GM21619 (cell line): ENCODE results near the gene GPANK1.

ENCODE experiments used
- ATAC-seq: cut with Tn5 transposase; IDR thresholded peaks from one replicate; pipeline ENCODE4 v1.9.1; 2021; ENCODE audit not compliant: unreplicated experiment

Gene GPANK1

GRCh38 chr6:31642798-31643570, 21.8 kb downstream of the GPANK1 start:
- ATAC-seq: no peak

GRCh38 chr6:31641370-31641769, 23.4 kb downstream of the GPANK1 start:
- ATAC-seq: no peak

DNA sequence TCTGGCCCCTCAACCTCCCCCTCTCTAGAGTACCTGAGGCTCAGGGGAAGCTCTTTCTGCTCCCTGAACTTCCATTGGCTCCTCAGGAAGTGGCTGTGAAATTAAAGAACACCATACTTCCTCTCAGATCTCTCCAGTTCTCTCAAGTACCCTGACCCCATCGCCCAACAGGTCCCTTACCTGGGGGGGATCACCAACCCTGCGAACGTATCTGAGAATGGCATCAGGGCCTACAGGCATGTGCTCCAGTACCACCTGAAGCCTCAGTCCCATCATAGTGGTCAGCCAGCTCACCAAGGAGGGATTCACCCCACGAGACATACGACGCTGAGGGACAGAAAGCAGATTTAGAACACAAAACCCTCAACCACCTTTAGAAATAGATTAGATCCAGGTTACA, 24.2 kb downstream of the GPANK1 start:
- ATAC-seq: no peak

DNA sequence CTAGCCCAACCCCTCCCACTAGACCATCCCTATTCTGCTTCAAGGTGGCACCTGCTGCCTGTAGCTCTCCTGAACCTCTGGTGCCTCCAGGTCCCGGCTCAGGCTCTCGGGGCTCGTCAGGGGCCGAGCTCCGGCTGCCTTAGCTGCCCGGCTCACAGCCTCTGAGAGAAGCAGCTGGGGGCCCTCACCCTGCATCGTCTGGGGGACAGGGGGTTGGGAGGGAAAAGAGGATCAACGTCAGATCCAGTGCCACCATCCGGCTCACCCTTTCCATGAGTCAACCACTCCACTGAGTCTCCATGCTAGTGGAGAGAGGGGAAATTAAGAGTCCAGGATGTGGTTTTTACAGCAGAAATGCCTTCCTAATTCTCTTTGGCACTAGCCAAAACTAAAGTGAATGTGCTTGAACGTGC, 25.3 kb downstream of the GPANK1 start:
- no peak for ATAC-seq

GRCh38 chr6:31639043-31639442, 25.8 kb downstream of the GPANK1 start:
- ATAC-seq: no peak

DNA sequence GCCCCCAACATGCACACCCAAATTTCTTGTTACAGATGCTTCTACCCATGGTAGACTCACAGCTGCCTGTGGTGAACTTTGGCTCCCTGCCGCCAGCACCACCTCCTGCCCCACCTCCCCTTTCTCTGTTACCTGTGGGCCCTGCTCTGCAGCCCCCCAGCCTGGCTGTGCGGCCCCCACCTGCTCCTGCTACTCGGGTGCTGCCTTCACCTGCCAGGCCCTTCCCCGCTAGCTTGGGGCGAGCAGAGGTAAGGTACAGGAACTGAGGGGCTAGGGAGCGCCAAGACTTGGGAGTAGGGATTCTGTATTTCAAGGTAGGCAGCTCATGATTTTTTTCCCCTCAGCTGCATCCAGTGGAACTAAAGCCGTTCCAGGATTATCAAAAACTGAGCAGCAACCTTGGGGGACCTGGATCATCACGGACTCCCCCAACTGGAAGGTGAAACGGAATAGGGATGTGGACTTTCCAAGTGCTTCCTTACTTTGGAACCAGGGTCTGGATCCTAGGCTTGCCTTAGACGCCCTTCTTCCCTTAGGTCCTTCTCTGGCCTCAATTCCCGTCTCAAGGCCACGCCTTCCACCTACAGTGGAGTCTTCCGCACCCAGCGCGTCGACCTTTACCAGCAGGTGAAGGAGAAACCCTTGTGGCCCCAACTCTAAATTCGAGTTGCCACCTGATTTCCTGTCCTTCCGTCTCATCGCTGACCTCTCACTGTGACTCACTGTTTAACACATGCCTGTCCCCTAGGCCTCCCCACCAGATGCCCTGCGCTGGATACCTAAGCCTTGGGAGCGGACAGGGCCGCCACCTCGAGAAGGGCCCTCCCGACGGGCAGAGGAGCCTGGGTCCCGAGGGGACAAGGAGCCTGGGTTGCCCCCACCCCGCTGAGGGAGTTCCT, 27.9 kb downstream of the GPANK1 start:
- ATAC-seq: no peak

DNA sequence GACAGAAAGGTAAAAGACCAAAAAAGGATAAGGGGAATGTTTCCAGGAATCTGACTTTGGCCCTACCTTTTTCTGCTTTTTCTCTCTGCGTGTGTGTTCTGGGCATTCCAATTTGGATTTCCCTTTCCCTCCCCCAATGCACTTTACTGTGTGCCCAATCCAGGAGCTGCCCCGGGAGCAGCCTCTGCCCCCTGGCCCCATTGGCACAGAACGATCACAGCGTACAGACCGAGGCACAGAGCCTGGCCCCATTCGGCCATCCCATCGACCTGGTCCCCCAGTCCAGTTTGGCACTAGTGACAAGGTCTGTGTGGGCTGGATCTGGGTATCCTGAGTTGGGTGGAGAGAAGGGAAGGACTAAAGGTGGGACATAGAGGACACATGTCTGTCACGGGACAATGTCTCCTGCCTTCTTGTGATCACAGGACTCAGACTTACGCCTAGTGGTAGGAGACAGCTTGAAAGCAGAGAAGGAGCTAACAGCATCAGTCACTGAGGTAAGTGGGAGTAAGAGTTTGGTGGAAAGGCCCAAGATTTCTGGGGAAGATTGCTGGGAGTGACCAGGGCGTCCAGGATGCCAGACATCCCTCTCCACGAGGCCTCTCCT, 29.7 kb downstream of the GPANK1 start:
- ATAC-seq: no peak

GRCh38 chr6:31634131-31634530, 30.7 kb downstream of the GPANK1 start:
- no peak for ATAC-seq

- ATAC-seq: no peak
Measured at GRCh38 chr6:31633447-31633846, 31.4 kb downstream of the GPANK1 start.

DNA sequence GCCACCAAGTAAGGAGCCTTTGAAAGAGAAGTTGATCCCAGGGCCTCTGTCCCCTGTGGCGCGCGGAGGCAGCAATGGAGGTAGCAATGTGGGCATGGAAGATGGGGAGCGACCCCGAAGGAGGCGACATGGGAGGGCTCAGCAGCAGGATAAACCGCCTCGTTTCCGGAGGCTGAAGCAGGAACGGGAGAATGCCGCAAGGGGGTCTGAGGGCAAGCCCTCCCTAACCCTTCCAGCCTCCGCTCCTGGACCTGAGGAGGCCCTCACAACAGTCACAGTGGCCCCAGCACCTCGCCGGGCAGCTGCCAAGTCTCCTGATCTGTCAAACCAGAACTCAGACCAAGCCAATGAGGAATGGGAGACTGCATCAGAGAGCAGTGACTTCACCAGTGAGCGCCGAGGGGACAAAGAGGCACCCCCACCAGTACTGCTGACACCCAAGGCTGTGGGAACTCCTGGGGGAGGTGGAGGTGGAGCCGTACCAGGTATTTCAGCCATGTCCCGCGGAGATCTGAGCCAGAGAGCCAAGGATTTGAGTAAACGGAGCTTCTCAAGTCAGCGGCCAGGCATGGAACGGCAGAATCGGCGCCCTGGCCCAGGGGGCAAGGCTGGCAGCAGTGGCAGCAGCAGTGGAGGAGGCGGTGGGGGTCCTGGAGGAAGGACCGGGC, 32.4 kb downstream of the GPANK1 start:
- no peak for ATAC-seq

DNA sequence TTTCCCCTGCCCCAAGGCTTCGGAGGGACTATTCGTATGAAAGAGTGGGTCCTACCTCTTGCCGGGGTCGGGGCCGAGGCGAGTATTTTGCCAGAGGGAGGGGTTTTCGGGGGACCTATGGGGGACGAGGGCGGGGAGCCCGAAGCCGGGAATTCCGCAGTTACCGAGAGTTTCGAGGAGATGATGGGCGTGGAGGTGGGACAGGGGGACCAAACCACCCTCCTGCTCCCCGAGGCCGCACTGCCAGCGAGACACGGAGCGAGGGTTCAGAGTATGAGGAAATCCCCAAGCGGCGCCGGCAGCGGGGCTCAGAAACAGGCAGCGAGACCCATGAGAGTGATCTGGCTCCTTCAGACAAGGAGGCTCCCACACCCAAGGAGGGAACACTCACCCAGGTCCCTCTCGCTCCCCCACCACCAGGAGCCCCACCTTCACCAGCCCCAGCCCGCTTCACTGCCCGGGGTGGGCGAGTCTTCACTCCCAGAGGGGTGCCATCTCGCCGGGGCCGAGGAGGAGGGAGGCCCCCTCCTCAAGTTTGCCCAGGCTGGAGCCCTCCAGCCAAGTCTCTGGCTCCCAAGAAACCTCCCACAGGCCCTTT, 33.0 kb downstream of the GPANK1 start:
- no peak for ATAC-seq

- ATAC-seq: no peak
Measured at GRCh38 chr6:31631209-31631608, 33.6 kb downstream of the GPANK1 start.

DNA sequence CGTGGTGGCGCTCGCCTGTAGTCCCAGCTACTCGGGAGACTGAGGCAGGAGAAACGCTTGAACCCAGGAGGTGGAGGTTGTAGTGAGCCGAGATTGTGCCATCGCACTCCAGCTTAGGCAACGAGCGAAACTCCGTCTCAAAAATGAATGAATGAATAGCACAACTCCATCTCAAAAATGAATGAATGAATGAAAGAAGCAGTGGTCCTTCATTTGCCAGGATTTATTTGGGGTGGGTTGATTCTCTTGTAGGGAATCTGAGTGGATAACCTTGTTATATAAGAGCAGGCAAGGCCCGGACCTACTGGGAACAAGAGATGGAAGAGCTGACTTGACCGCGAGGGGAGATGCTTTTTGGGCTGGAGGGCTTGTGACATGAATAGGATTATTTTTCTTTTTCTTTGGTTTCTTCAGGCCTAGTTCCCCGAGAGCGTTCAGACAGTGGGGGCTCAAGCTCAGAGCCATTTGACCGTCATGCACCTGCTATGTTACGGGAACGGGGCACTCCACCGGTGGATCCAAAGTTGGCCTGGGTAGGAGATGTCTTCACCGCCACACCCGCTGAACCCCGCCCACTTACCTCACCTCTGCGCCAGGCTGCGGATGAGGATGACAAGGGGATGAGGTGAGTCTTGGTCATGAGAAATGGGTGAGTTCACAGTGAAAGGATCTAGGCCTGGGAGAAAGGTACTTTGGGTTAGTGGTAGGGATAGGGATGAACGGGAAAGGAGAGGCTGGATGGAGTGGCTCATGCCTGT, 34.4 kb downstream of the GPANK1 start:
- ATAC-seq: no peak

- no peak for ATAC-seq
Measured at GRCh38 chr6:31629014-31629413, 35.8 kb downstream of the GPANK1 start.

- no peak for ATAC-seq
Measured at GRCh38 chr6:31627690-31628287, 37.0 kb downstream of the GPANK1 start.

DNA sequence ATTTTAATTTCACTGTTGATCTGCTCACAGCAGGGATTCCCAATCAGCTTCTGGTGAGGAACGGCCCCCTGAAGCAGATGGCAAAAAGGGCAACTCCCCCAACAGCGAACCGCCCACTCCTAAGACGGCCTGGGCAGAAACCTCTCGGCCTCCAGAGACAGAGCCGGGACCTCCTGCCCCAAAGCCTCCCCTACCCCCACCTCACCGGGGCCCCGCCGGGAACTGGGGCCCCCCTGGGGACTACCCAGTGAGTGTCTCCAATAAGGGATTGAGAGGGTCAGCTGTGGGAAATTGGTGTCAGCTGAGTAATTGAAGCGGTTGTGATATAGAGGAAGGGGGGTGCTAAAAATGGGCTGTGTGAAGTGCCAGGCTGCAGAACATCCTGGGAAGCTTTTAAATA, 37.8 kb downstream of the GPANK1 start:
- no peak for ATAC-seq

DNA sequence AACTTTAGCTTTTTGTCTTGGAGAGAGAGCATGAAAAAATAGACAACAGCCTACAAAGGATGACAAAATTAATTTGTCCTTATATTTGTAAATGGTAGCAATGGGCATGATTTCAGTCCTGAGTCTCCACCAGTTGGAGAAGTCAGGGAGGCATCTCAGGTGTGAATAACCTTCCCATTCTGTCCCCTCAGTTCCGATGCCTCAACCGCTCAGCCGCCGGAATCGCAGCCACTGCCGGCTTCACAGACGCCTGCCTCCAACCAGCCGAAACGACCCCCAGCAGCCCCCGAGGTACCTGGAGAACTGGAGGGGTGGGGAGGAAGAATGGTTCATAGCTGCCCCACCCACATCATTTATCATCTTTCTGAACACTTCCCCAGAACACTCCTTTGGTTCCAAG, 40.7 kb downstream of the GPANK1 start:
- no peak for ATAC-seq

DNA sequence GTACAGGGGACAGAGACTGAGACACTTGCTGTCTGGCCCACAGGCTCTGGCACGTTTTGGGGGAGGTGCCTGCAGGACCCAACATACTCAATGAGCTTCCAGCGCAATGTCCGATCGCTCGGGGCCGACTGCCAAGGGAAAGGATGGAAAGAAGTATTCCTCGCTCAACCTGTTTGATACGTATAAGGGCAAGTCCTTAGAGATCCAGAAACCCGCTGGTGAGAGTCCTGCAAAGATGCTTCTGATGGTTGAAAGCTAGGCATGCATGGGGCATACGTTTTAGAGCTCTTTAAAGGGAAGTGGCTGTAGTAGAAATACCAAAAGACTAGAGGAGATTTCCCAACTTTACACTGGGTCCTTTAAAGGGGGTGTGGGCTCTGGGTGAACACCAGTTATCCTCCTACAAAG, 42.1 kb downstream of the GPANK1 start:
- ATAC-seq: no peak

GRCh38 chr6:31621991-31622390, 42.8 kb downstream of the GPANK1 start:
- ATAC-seq: no peak
